ENCODE data around the gene SMPD4. TPM values are rescaled to one million over a fixed set of nuclear protein-coding genes. Genes with fewer than 3 reads are reported as not detected.
"Not testable (repeated sequence)": the region's sequence is repeated elsewhere in the genome, so short reads cannot be mapped to it uniquely, and the experiment has no call there.

Gene SMPD4
- total and polyA plus RNA-seq, 10 donors: 24.0 to 44.9 (median 37.4) TPM

DNA sequence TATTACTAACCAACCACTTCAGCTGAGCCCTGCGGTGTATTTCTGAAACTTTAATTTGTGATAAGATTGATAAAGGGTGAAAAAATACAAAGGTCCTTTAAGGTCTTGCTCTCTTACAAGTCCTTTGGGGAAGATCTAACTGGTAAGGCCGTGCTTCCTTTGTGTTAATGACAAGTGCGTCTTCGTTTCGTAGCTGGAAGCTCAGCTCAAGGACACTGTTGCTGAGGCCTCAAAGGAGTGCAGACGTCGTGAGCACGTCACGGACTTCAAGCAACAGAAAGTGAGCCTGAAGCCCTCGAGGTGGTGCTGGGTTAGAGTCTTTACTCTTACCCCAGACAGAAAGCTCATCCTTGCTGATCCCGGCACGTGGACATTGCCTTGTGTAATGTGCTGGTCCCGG lies 25.6 kb upstream of the SMPD4 start:
- H3K4me3 ChIP-seq; H3K4me1 ChIP-seq; H3K9me3 ChIP-seq; H3K36me3 ChIP-seq; H3K27me3 ChIP-seq (replicated peaks in 1 of 7); H3K27ac ChIP-seq; intact Hi-C loops (cut with DNase I; ENCODE audit: low total_unique reads); DNase-seq: not testable (repeated sequence)
- 79 to 84% (median 81%) methylated on average over 11 to 13 of the region's 13 CpGs for WGBS, 5 donors

DNA sequence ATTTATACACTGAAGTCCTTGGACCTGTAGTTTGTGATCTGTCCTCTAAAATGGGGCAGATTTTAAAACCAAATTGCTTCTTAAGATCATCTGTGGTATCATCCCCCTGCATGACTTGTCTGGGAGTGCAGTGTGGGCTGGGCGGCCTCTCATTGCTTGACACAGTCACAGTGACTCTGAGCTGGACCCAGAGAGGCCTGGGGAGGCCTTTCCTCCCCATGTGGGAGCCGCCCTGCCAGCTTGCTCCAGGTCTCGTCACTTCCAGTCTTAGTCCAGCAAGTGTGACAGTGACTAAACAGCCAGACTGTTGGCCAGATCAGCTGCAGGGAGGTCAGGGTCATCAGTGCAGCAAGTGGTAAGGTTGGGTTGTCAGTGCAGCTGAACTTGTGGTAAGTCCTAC lies 21.7 kb upstream of the SMPD4 start:
- H3K27me3 ChIP-seq (replicated peaks in 1 of 7); H3K9me3 ChIP-seq; H3K4me3 ChIP-seq; H3K4me1 ChIP-seq; H3K36me3 ChIP-seq; DNase-seq; intact Hi-C loops (cut with DNase I; ENCODE audit: low total_unique reads); H3K27ac ChIP-seq: not testable (repeated sequence)
- 75 to 84% (median 81%) methylated on average over 1 to 3 of the region's 3 CpGs for WGBS, 5 donors

DNA sequence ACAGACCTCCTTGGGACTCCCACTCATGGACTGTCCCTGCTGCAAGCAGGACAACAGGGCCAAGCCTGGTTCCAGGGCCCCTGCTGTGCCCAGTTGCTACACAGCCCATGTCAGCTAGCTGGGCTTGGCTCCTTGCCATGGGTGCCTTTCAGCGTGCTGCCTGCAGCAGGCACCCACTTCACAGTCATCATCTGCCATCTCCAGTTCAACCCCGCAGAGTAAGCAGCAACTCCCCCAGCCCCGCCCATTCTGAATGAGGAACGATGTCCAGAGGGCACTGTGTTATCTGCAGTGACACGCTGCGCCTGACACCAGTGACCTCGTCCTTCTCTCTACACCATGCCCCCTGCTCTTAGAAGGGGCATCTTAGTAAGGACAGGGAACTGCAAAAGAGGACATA lies 21.1 kb upstream of the SMPD4 start:
- DNase-seq; intact Hi-C loops (cut with DNase I; ENCODE audit: low total_unique reads); H3K27ac ChIP-seq: not testable (repeated sequence)

DNA sequence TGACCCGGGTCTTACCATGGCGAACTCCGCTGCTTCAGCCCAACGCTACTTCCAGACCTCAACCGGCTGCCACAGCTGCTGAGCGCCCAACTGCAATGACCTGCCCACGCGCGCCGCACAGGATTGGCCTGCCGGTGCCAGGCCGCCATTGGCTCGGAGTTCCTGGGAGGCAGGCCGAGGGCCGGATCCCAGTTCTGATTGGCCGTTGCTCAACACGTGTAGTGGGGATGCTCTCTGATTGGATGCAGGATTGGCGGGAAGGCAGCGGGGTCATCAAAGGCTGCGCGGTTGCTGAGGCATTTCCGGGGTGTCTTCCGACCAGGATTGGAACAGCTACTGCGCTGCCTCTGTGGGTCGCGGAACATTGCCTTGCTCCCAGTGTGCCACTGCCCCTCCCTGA lies 16.9 kb upstream of the SMPD4 start, which contains the start of gene TUBA3E:
TSS of gene TUBA3E (minus strand) at position 97 of the 400 bp plus-strand sequence. CDS start at position 18, 79 bp downstream.
- Histone ChIP-seq H3K9me3 (no peaks in the 10 kb centered on the region), H3K36me3 (no peaks in the 10 kb centered on the region), H3K27ac (no peak within 1 kb of the TSS), H3K27me3 (replicated peaks in 1 of 7) (no peaks in the 10 kb centered on the region), H3K4me1 (no peaks in the 10 kb centered on the region), H3K4me3 (no peak within 1 kb of the TSS)
- TF ChIP-seq POLR2A (IDR thresholded peaks at IDR 0.05) (no peak), POLR2AphosphoS5 (IDR thresholded peaks at IDR 0.05) (no peak)
- TF ChIP-seq, protein P1, sequence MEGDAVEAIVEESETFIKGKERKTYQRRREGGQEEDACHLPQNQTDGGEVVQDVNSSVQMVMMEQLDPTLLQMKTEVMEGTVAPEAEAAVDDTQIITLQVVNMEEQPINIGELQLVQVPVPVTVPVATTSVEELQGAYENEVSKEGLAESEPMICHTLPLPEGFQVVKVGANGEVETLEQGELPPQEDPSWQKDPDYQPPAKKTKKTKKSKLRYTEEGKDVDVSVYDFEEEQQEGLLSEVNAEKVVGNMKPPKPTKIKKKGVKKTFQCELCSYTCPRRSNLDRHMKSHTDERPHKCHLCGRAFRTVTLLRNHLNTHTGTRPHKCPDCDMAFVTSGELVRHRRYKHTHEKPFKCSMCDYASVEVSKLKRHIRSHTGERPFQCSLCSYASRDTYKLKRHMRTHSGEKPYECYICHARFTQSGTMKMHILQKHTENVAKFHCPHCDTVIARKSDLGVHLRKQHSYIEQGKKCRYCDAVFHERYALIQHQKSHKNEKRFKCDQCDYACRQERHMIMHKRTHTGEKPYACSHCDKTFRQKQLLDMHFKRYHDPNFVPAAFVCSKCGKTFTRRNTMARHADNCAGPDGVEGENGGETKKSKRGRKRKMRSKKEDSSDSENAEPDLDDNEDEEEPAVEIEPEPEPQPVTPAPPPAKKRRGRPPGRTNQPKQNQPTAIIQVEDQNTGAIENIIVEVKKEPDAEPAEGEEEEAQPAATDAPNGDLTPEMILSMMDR (IDR thresholded peaks at IDR 0.05 in 8 of 11, conservative IDR thresholded peaks at IDR 0.05 in 3 of 11): no peak
- WGBS, 5 donors: 92 to 100% (median 97%) methylated on average over 5 to 26 of the region's 26 CpGs
- intact Hi-C loops (cut with DNase I; ENCODE audit: low total_unique reads): no loop called here
- no peak for DNase-seq

More for the DNA sequence above, 21.1 kb upstream of the SMPD4 start:
- WGBS, 5 donors: 47 to 77% (median 49%) methylated on average over 4 of the region's 7 CpGs; no CpG with 5 or more reads in 2 of the 5 donors
- not testable (repeated sequence) for H3K9me3 ChIP-seq; H3K4me1 ChIP-seq; H3K27me3 ChIP-seq (replicated peaks in 1 of 7); H3K36me3 ChIP-seq; H3K4me3 ChIP-seq

DNA sequence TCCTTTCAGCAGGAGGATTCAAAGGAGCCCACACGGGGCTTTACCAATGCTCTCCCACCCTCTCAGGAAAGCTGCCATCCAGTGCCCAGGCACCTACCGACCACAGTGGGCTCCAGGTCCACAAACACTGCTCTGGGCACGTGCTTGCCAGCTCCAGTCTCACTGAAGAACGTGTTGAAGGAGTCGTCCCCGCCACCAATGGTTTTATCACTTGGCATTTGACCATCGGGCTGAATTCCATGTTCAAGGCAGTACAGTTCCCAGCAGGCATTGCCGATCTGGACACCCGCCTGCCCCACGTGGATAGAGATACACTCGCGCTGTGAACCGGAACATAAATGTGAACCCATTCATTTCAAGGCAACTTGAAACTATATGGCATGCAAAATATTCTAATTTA lies 14.7 kb upstream of the SMPD4 start:
- WGBS, 5 donors: 87 to 94% (median 91%) methylated on average over 7 to 11 of the region's 13 CpGs
- H3K9me3 ChIP-seq; H3K36me3 ChIP-seq; DNase-seq; intact Hi-C loops (cut with DNase I; ENCODE audit: low total_unique reads); H3K4me1 ChIP-seq; H3K27me3 ChIP-seq (replicated peaks in 1 of 7); H3K4me3 ChIP-seq; H3K27ac ChIP-seq: not testable (repeated sequence)

DNA sequence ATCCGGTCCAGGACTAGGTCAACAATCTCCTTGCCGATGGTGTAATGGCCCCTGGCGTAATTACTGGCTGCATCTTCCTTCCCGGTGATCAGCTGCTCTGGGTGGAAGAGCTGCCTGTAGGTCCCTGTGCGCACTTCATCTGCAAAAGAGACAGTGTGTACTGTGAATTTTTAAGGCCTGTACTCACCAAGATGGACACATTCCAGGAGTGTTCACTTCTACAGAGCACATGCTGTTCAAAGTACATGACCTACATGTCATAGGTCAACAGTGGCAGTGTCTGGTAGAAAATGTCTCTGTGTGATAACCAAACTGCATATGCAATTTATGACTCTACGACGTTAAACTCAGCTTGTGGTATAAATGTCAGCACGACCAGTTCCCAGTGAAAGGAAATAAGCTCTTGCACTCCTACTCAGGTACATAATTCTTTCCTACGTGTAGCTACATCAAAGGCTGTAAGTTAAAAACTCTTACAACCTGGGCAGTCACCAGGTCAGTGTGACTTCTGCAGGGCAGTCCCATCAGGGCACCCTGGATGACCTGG lies 13.8 kb upstream of the SMPD4 start:
- H3K9me3 ChIP-seq; H3K27ac ChIP-seq; H3K4me1 ChIP-seq; H3K27me3 ChIP-seq (replicated peaks in 1 of 7); DNase-seq; H3K4me3 ChIP-seq; intact Hi-C loops (cut with DNase I; ENCODE audit: low total_unique reads): not testable (repeated sequence)
- 77 to 85% (median 82%) methylated on average over 7 to 9 of the region's 9 CpGs for WGBS, 5 donors
- H3K36me3 ChIP-seq: peaks cover 0 to 18% (median 6%) of the 10 kb centered on the region in 6 donors

DNA sequence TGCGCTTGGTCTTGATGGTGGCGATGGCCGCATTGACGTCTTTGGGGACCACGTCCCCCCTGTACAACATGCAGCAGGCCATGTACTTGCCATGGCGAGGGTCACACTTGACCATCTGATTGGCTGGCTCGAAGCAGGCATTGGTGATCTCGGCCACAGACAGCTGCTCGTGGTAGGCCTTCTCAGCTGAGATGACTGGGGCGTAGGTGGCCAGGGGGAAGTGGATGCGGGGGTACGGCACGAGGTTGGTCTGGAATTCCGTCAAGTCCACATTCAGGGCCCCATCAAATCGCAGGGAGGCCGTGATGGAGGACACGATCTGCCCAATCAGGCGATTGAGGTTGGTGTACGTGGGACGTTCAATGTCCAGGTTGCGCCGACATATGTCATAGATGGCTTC lies 12.4 kb upstream of the SMPD4 start:
- H3K4me1 ChIP-seq; intact Hi-C loops (cut with DNase I; ENCODE audit: low total_unique reads); H3K9me3 ChIP-seq; H3K27me3 ChIP-seq (replicated peaks in 1 of 7); H3K4me3 ChIP-seq; H3K27ac ChIP-seq: not testable (repeated sequence)
- peak; percentile 51 for DNase-seq
- WGBS, 5 donors: 80 to 98% (median 89%) methylated on average over 7 to 22 of the region's 22 CpGs
- H3K36me3 ChIP-seq: peaks cover 0 to 22% (median 7%) of the 10 kb centered on the region in 6 donors

DNA sequence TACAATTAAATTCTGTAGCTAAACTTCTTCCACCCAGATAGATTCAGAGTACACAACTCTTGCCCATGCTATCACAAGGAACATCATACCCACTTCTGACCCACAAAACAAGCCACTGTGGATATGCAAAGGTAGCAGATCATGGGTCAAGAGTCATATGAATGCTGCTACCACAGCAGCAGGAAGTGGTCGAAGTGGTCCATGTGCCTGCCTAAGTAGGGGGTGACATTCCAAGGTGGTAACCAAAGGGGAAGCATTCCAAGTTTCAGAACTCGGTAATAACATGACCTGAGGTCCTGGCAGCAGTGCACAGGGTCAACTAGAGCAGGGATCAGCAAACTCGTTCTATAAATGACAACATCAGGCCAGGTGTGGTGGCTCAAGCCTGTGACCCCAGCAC lies 11.0 kb upstream of the SMPD4 start:
- H3K36me3 ChIP-seq: peaks cover 0 to 31% (median 7%) of the 10 kb centered on the region in 6 donors
- H3K27ac ChIP-seq; H3K9me3 ChIP-seq; H3K4me3 ChIP-seq; H3K4me1 ChIP-seq; intact Hi-C loops (cut with DNase I; ENCODE audit: low total_unique reads); H3K27me3 ChIP-seq (replicated peaks in 1 of 7): not testable (repeated sequence)
- 72 to 100% (median 74%) methylated on average over 1 to 3 of the region's 3 CpGs for WGBS, 5 donors
- peak; percentile 49 for DNase-seq

DNA sequence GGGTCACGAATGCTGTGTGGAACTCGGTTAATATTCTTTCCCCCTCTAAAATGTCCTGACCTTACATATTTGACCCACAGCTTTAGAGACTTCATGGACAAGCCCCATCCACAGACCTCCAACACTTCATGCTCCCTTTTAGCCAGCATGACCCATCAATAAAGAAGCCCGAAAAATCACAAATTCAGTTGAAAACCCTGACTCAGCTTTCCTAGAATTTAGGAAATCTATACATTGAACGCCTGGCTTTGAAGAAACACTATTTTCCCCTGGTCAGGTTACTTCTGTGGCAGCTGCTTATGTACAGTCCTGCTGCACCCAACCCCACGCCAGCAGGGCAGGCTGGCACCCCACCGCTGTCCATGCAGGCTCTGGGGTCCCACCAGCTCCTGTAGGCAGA lies 9.9 kb upstream of the SMPD4 start:
- H3K4me3 ChIP-seq; H3K9me3 ChIP-seq; H3K27ac ChIP-seq; DNase-seq; intact Hi-C loops (cut with DNase I; ENCODE audit: low total_unique reads); H3K27me3 ChIP-seq (replicated peaks in 1 of 7); H3K4me1 ChIP-seq: not testable (repeated sequence)
- H3K36me3 ChIP-seq: peaks cover 0 to 34% (median 7%) of the 10 kb centered on the region in 6 donors
- 88 to 95% (median 93%) methylated on average over 6 of the region's 6 CpGs for WGBS, 5 donors

Measured in spleen (tissue), 11 donors.